Measurements from ENCODE around the gene MAP3K5.

MAP3K5 gene

DNA sequence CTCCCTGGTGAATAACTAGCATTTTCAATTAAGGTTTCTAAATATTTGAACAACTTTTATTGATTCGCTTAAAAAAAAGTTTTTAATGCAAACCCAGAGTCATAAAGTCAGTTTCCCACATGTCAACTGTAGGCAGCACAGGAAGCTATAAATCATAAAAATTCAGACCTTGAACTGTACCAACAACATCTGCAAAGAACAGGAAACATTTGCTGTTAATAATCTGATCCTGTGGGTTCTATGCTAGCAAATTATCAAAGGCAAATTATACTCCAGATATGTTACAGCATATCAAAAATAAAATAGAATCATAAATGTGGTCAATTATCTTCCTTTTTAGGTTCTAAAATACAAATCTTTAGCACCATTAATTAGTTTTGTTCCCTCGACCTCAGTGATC is 225.4 kb downstream of the MAP3K5 start:
- DNase-seq: peak; percentile 64

DNA sequence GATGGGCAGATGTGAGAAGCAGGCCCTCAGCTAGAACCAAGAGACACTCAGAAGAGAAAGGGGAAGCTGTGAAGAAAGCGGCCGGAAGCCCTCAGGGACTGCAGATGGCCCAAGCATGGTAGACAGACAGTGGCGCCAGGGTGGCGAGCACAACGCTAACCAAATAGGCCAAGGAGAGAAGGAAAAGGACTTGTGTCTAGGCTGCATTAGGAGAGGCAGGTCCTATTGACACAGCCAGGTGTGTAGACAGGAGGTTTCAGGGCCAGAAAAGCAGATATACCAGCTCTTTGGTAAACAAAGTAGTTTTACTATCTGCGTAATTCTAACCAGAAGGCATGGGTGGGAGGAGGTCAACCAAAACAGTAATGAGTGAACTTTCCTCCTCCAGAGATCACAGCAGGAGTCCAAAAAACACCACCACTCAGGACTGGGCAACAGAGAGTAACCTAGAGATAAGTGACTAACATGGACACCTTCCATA is 226.2 kb downstream of the MAP3K5 start:
- peak; percentile 79 for DNase-seq

DNA sequence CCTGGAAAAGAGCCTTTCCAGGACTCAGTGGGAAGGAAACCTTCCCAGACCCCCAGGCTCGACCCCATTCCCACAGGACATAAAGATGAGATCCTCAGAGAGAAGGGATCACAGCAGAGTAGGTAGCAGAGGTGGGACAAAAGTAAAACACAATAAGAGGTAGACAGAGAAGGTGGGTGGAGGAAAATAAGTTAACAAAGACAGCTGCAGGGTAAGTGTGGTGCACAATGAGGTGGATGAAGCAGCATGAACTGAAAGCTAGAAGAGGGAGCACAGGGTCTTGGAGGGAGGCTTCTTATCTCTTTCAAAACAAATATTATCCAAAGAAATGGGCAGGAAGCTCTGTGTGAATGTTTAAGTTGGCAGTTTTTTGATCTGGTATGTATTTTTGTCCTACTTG is 228.1 kb downstream of the MAP3K5 start:
- DNase-seq: peak; percentile 25

DNA sequence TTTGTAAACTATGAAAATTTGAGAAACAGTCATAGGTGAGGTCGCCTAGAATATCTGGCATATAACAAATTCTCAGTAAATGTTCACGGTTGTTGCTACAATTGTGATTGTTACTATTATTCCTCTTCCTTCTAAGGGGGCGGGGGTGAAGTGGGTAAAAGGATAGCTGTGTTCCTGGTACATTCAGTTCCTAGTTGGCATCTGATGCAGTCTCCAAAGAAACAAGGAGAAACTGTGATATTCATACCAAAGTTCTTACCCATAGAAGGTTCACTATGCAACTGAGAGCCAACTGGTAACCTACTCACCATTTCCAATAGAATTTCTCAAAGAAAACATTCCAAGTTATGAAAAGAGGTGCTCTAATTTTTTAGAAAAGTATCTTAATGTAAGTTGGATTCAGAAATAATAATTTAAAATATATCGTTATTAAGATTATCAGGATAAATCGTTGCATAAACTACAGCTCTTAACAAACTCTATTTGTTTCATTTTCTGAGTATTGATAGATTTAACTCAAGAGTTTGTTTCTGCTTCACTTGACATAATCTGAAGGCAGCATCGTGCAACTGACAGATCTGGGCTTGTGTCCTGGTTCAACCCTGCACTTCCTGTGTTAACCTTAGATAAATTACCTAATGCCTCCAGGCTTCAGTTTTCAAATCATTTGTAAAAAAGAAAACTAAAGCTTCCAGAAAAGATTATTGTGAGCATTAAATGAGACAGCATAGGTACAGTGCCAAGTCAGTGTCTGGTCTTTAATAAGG is 228.7 kb downstream of the MAP3K5 start:
- DNase-seq: peak; percentile 43

DNA sequence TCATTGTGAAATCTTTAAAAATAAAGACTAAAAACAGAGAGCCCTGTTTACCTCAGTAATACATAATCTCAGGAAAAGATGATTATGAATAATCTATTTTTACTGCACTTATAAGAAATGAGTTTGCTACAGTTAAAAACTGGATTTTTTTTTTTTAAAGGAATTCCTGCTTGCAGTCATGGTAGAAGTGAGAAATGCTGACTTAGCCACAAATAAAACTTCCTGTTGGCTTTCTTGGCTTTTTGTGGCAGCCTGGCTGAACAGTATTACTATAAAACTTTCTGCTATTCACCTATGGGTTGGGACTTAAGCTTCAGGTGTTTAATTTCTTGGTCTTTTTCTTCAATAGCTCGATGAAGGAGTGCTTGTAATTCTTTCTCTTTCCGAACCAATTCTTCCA is 230.1 kb downstream of the MAP3K5 start:
- DNase-seq: no peak

DNA sequence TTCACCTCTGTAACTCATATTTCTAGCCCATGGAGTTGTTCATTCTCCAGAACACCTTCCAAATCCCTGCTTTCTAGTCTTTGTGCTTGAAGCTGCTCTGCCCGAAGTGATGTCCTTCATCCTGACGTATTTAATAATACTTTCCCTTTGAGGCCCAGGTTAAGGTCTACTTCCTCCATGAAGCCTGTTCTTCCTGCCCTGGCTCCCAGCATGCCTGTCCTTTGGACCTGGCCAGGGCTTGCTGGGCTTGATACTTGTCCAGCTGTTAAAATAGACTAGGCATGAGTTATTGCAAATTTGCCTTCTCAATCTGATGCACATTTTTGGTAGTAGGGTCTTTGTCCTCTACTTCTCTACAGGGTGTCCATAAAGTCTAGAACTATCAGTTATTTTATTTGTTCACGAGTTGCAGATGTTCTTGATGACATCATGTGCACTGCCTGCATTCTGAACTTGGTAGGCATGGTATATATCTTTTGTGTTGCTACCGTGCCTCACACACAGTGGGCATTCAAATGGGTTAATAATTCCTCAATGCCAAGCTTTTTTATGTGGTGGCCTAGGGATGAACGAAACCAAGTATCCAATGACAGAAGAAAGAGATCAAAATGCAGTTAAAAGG is 239.0 kb downstream of the MAP3K5 start:
- DNase-seq: no peak

DNA sequence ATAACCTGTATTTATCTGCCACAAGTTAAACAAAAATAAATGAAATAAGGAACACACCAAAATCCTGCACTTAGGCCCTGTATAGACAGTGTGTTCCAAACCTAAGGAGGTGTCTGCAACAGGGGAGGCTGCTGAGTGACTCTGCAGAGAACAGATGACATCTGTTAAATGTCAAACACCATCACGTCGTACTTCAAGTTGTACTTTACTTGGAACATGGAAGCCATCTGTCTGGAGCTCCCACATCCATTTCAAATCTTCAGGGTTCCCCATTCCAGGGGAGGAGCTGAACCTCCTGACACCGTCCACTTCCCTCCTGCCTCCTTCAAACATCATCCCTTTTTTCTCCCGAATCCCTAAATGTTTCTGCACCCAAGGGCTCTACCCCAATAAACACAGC is 240.2 kb downstream of the MAP3K5 start:
- DNase-seq: no peak

DNA sequence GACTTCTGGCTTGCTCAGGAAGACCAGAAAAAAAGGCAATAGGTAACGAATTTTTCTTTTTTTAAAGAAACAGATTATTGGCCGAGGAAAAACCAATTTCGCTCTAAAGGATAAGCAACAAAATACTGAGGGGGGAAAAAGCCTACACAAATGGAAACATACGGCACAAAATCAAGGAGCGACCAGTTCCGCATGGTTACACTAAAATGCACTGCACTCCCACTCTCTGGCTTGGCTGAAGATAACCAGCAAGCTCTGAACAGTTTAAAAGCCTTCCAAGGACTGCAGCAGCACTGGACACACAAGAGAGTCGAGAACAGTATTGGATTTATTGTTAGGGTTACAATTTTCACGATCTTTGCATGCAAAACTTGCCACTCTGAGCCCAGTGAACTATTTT is 241.2 kb downstream of the MAP3K5 start:
- no peak for DNase-seq

DNA sequence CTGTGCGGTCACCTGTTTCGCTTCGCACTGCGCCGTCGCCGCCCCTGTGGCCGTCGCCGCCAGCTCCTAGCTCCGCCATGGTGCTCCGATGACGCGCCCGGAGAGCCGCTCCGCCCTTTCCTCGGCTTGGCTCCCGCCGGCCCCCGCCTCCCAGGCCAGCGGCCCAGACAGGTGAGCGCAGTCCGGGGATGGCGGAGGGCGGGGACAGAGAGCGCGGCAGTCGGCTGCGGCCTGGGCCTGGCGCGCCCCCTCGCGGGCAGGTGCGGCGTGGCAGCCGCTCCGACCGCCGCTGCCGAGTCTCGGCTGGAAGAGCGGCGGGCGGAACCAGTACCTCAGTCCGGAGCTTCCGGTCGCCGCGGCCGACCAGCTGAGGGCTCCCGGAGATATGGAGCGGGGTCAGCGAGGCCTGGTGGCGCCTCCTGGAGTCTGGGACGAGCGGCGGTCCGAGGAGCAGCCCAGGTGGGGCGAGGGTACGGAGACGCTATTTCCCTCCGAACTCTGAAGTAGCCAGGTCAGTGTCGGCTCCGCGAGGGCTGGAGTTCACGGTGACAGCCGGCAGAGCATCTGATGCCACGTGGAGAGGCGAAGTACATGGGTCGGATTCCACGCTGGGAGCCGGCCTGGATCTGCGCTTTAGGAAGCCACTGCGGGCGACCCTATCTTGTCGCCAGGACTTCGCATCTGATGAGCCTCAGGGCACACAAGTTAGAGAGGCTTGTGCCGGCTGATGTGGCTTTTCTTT is 241.8 kb downstream of the MAP3K5 start, which contains the start of gene MAP7:
Gene MAP7 (minus strand): TSS at position 93 of the 742 bp plus-strand sequence. CDS start 14 bp downstream, at position 79.
- peak; percentile 68 for DNase-seq

DNA sequence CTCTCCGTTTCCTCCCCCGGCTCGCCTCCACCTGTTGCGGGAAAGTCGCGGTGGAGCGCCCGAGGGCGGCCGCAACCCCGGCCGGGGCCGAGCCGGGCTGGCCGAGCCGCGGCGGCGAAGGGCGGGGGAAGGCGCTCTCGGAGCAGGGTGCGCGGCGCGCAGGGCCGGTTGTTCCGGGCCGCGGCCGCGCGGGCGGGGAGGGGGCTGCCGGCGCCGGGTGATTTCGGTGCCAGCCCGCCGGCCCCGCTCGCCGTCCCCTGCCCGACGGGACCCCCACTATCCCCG is 242.3 kb downstream of the MAP3K5 start:
- DNase-seq: no peak

DNA sequence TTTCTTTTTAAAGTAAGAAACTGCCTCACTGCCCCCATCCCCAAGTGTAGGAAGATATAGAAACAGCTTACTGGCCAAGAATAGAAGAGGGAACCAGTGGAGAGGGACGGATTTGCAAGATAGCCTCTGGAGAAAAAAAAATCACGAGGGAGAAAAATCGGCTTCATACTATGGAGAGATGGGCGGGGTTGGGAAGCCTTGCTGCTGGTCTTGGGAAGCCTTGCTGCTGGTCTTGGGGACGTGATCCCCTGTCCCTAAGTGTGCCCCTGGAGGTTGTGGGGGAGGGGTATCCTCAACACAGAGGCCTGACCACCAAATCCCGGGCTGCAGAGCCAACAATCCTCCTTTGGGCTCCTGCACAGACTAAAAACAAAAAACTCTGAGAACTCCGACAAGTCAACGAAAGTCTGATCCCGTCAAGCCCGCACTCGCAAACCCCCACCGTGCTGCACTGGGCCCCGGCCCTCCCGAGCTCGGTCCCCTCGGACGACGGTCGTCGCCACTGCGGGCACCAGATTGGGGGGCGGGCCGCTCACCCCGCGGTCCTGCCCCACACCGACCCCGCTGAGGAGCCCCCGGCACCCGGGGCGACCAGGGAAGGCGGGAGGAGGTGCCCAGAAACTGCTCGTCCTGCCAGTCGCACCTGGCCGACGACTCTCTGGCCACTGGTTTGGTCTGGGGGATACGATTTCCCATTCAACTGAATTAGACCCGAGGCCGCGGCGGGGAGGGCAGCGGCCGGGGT is 242.8 kb downstream of the MAP3K5 start:
- DNase-seq: peak; percentile 22

DNA sequence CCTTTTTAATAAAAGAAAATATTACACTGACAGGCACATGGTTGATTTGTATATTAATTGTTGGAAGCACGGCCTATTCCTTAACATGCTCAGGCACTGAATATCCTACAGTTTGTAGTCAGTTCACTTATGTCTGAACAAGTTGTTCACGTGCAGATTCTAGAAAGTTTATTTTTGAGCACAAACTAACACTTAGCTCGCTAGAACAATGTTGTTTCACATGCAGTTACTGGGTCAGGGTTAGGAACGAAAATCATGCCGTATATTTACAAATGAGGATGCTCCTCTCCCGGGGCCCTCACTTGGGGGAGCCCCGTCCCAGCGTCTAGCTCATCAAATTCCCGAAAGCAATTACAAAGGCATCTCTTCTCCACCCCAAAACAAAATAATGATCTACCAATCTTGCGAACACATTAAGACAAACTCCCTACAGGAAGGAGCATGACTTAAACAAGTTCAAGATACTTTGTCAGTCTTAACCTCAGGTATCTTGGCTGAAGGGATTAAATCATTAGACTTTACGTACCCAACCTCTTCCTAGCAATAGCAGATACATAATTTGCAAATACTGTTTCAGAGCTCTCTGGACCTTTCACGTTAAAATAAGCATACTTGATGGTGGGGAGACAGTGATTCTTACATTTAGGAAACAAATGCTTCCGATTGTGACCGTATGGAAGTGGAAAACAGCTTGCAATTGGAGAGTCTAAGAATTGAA is 243.5 kb downstream of the MAP3K5 start:
- no peak for DNase-seq

DNA sequence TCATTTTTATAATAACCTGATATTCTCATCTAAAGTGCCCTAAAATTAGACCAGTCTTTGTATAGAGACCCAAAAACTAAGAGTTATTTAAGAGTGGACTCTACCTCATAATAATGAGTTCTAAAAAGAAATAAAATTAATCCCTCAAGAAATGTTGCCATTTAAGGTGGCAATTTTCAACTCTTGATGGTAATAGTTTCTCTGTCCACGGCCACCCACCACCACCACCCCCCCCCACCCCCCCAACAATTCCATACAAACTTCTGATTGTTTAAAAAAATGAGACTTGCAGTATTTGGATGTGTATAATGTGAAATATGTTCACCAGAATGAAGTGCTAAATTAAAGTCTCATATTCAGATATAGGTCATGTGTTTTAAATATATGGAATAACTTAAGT is 244.4 kb downstream of the MAP3K5 start:
- no peak for DNase-seq

DNA sequence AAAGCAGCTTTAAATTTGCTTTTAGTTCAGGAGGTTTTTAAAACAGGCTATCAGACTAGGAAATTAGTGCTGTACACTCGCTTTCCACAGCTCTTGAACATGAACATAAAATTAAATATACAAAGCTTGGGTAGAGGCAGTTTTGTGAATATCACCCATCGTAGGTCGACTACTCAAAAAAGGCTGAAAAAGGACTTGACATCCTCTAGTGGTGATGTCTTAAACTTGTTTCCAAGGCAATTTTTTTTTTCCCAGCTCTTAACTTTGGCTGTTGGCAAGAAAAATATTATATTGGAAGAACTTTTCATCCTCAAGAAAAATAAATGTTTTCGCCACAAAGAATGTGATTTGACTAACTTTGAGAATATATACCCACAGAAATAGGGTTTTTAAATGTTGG is 244.9 kb downstream of the MAP3K5 start:
- DNase-seq: peak; percentile 87

DNA sequence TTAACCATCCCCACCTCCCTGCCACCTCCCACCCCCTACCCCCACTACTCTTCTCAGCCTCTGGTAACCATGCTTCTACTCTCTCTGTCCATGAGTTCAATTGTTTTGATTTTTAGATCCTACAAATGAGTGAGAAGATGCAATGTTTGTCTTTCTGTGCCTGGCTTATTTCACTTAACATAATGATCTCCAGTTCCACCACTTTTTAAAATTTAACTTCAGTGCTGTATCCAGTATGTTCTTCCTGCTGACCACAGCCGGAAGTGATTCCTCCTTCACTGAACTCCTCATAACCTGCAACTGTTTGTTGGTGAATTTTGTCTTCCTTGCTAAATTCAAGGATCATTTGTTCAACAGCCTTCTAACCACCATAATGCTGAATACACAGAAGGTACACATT is 245.9 kb downstream of the MAP3K5 start:
- no peak for DNase-seq

DNA sequence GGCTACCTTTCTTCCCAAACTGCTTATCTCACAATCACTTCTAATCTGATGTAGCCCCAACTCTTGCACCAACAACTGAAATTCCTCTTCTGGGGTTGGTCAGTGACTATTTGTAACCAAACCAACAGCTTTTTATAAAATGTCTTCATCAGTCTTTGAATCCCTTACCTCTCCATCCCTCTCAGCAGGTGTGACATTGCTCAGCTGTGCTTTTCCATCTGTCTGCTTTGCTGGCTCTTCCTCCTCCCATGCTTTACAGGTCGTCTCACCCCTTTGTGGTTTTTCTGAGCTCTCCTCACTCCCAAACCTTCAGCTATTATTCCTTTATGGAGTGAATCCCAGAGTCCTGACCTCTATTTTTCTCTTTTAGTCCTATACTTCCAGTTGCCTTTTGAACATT is 248.0 kb downstream of the MAP3K5 start:
- DNase-seq: no peak

DNA sequence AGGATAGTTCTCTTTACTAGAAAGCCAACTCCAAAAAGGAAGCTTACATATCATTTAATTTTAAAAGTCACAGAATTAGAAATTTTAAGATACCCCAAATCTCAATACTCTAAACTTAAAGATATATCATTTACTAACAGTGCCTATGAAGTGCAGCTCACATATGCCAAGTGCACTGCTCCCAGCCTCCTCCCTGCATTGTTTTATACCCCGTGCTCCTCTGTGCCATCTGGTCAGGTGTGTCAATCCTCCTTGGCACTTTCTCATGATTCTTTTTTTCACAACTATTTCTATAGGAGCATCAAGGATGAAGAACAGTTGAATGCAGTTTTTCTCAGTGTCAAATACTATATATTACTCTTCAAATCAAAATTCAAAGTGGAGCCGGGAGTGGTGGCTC is 250.9 kb downstream of the MAP3K5 start:
- DNase-seq: no peak

DNA sequence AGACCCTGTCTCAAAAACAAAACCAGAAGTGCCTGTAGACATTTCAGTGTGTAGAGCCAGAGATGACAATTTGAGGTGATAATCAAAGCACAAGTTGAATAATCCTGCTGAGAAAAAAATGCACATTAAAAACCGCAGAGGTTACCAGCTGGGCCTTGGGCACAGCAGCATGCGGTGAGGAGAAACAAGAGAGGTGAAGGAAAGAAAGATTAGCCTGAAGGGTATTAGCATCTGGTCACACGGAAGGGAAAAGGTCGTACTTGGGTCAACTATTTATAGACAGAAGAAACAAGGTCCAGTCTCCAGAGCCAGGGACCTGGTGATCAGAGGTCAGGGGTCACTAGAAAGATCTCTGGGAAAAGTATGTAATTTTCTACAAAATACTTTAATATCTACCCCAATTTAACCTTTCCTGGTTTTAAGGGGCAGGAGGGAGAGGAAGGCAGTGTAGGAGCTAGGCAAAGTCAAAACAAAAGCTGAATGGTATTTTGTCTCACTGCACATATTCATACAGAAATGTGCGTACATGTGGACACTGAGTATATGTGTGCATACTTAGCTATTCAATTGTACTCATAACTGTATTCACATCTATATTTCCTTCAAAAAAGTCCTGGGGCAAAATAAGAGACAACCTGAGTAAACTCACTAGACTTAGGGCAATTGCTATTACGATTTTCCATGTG is 252.2 kb downstream of the MAP3K5 start:
- DNase-seq: no peak

DNA sequence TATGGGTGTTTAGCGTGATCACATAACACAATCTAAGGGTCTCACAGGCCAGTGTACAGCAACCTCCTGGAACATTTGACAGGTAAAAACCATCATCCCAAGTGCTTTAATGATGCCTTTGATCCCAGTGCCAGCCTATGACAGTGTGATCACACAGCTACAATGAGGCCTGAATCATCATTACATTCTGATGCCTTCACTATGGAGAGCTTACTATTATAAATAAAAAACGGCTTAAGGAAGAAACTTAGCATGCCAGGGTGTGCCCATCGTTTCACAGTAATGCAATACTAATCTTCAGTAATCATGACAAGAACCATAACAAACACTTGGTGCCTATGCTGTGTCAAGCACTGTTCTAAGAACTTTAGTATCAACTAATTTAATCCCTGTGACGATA is 253.4 kb downstream of the MAP3K5 start:
- DNase-seq: no peak

DNA sequence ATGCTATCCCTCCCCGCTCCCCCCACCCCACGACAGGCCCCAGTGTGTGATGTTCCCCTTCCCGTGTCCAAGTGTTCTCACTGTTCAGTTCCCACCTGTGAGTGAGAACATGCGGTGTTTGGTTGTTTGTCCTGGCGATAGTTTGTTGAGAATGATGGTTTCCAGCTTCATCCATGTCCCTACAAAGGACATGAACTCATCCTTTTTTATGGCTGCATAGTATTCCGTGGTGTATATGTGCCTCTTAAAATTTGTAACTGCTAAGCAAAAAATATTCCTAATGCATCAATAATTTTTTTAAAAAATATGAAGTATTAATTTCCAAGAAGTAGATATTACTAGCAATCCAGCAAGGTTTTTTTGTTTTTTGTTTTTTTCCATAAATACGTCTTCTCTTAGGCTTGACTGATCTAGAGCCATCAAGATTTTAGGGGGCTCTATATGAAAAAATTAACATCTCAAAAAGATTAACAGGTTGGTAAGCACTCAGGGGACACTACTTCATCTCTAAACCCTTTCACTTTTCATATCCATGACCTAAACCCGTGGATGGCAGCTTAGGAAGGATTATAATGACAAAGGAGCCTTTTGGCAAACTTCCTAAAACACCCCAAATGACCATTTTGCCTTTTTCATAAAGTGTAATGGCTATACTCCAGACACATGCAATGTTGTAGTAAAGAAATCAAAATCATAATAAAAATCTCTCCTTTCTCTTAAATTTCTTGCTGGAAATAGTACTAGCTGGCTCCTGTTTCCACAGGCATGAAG is 256.2 kb downstream of the MAP3K5 start:
- DNase-seq: no peak

Data from hematopoietic multipotent progenitor cell treated with erythropoietin and hydrocortisone succinate and interleukin-3 and kit ligand, for 6 days (in vitro differentiated cells).